HepG2 (cell line): ENCODE measurements around the gene SHQ1. TPM values are rescaled to one million over a fixed set of nuclear protein-coding genes. Genes with fewer than 3 reads are reported as not detected.

ENCODE experiments used
- ATAC-seq: fragments of 200-7000 bp; cut with Tn5 transposase; 3 replicates; pipeline ENCODE4 v1.9.1; 2020; ENCODE audit warnings: mild to moderate bottlenecking, moderate library complexity
- BruUV-seq: library from RNA; stranded (reverse); fragments of 400-500 nt; replicated peaks from 2 replicates; lab custom pipeline; 2021; lab: Mats Ljungman, UMichigan
- CTCF ChIA-PET: fragments of 300-600 bp; formaldehyde crosslinking; extraction: SDS; loops from one replicate; lab custom pipeline; 2021; ENCODE audit warnings: low total read pairs, inconsistent platforms, low intra/inter-chr PET ratio; lab: Yijun Ruan, JAX
- POLR2A ChIA-PET: fragments of 350-600 bp; sonication (Branson Sonifier 250); formaldehyde crosslinking; loops from one replicate; lab custom pipeline; 2020; ENCODE audit warnings: antibody characterized with exemption, inconsistent platforms; lab: Yijun Ruan, JAX
- DNase-seq: peaks from one replicate; pipeline ENCODE4 v3.0.0-alpha.2; 2015; ENCODE audit warnings: low spot score
- FAIRE-seq: peaks from 3 replicates; lab custom pipeline; 2011; peaks lifted over from hg19 to GRCh38; lab: Jason Lieb, UNC
- H2AFZ ChIP-seq: one replicate; pipeline ENCODE4 v1.6.1; 2011; ENCODE audit warnings: low read length, inconsistent platforms
- H3K27ac ChIP-seq: fragments of 300-600 bp; 3 replicates; pipeline ENCODE4 v1.8.0; 2011; ENCODE audit warnings: mixed run types, mild to moderate bottlenecking, mixed read lengths, low read length, inconsistent platforms; ENCODE audit not compliant: insufficient read depth; ENCODE audit errors: extremely low read length
- H3K27me3 ChIP-seq, 2 experiments: fragments of 200-600 bp in 1 of 2; 2 replicates in 1 of 2; 3 replicates in 1 of 2; pipeline versions ENCODE4 v1.6.0 to v1.8.0; 2011; ENCODE audit warnings: low read length in 2 of 2, mild to moderate bottlenecking in 2 of 2, moderate library complexity in 2 of 2, inconsistent platforms in 1 of 2; ENCODE audit not compliant: insufficient read depth in 2 of 2, control insufficient read depth in 1 of 2
- H3K36me3 ChIP-seq, 2 experiments: fragments of 200-600 bp in 1 of 2; replicated peaks in 1 of 2; 2 replicates in 1 of 2; 3 replicates in 1 of 2; pipeline versions ENCODE4 v1.5.1 to v1.8.0; 2011; ENCODE audit warnings: low read length in 2 of 2, inconsistent platforms in 1 of 2; ENCODE audit not compliant: insufficient read depth in 2 of 2, control insufficient read depth in 1 of 2
- H3K4me1 ChIP-seq: 2 replicates; pipeline ENCODE4 v1.5.1; 2012; ENCODE audit warnings: low read length, inconsistent platforms; ENCODE audit not compliant: insufficient read depth
- H3K4me2 ChIP-seq: 2 replicates; pipeline ENCODE4 v1.6.0; 2011; ENCODE audit warnings: low read depth, low read length, inconsistent platforms
- H3K4me3 ChIP-seq, 3 experiments: fragments of 200-600 bp in 1 of 3; sonication (generic), shearing (Covaris generic) in 1 of 3; replicated peaks in 1 of 3; 2 replicates each; pipeline ENCODE4 v1.5.1; 2011 to 2016; ENCODE audit warnings: low read length in 3 of 3, inconsistent platforms in 2 of 3, low read depth in 2 of 3, mild to moderate bottlenecking in 2 of 3, control low read depth in 1 of 3, mixed read lengths in 1 of 3; ENCODE audit not compliant: insufficient read depth in 1 of 3
- H3K79me2 ChIP-seq: one replicate; pipeline ENCODE4 v1.6.1; 2011; ENCODE audit warnings: low read length, inconsistent platforms; ENCODE audit not compliant: insufficient read depth
- H3K9ac ChIP-seq: 2 replicates; pipeline ENCODE4 v1.6.0; 2011; ENCODE audit warnings: mild to moderate bottlenecking, low read depth, low read length, inconsistent platforms; ENCODE audit not compliant: insufficient read depth
- H3K9me3 ChIP-seq: 2 replicates; pipeline ENCODE4 v1.5.1; 2012; ENCODE audit warnings: mild to moderate bottlenecking, low read length
- H4K20me1 ChIP-seq: 2 replicates; pipeline ENCODE4 v1.6.0; 2011; ENCODE audit warnings: inconsistent platforms, mild to moderate bottlenecking, low read length, moderate library complexity; ENCODE audit not compliant: insufficient read depth
- ARID5B ChIP-seq: IDR thresholded peaks from 2 replicates; pipeline ENCODE4 v1.4.0; 2020; ENCODE audit warnings: mild to moderate bottlenecking, missing genetic modification reagents
- CEBPB ChIP-seq: IDR thresholded peaks from 2 replicates; pipeline ENCODE4 v1.6.1; 2011; ENCODE audit warnings: low read depth, low read length, improper control_type of control experiment, borderline replicate concordance
- CEBPG ChIP-seq: IDR thresholded peaks from 2 replicates; pipeline ENCODE4 v1.6.1; 2016
- DPF2 ChIP-seq: sonication (generic); formaldehyde crosslinking; IDR thresholded peaks from 2 replicates; pipeline ENCODE4 v1.4.0; 2020; ENCODE audit warnings: mild to moderate bottlenecking, low read depth, missing genetic modification reagents, borderline replicate concordance
- GATAD2A ChIP-seq: IDR thresholded peaks from 2 replicates; pipeline ENCODE4 v1.6.1; 2016
- GFI1 ChIP-seq: sonication (generic); formaldehyde crosslinking; IDR thresholded peaks from 2 replicates; pipeline ENCODE4 v1.5.0; 2020; ENCODE audit warnings: missing genetic modification reagents, mild to moderate bottlenecking, borderline replicate concordance
- HMG20B ChIP-seq: conservative IDR thresholded peaks from 2 replicates; pipeline ENCODE4 v1.6.1; 2016; ENCODE audit warnings: missing genetic modification reagents, missing compliant biosample characterization
- HNF4A ChIP-seq: sonication (generic); formaldehyde crosslinking; IDR thresholded peaks from 2 replicates; pipeline ENCODE4 v1.4.0; 2020; ENCODE audit warnings: missing genetic modification reagents
- SOX13 ChIP-seq, 3 experiments: fragments of 450-650 bp in 1 of 3; sonication (generic) in 1 of 3; formaldehyde crosslinking in 1 of 3; IDR thresholded peaks in 2 of 3; conservative IDR thresholded peaks in 1 of 3; 2 replicates each; pipeline versions ENCODE4 v1.5.0 to v1.6.1; 2016 to 2020; ENCODE audit warnings: antibody characterized with exemption in 1 of 3, mild to moderate bottlenecking in 1 of 3, missing compliant biosample characterization in 1 of 3, missing genetic modification reagents in 1 of 3, moderate library complexity in 1 of 3
- SOX5 ChIP-seq: IDR thresholded peaks from 2 replicates; pipeline ENCODE4 v1.6.1; 2016; ENCODE audit warnings: borderline replicate concordance
- SOX6 ChIP-seq, 2 experiments: fragments of 450-650 bp in 1 of 2; sonication (generic) in 1 of 2; formaldehyde crosslinking in 1 of 2; IDR thresholded peaks; 2 replicates each; pipeline versions ENCODE4 v1.4.0 to v1.6.1; 2017 to 2020; ENCODE audit warnings: antibody characterized with exemption in 1 of 2, mild to moderate bottlenecking in 1 of 2, missing genetic modification reagents in 1 of 2
- WIZ ChIP-seq: sonication (generic); formaldehyde crosslinking; IDR thresholded peaks from 2 replicates; pipeline ENCODE4 v1.5.1; 2020; ENCODE audit warnings: mild to moderate bottlenecking, missing genetic modification reagents
- ZBTB21 ChIP-seq: sonication (generic); formaldehyde crosslinking; IDR thresholded peaks from 2 replicates; pipeline ENCODE4 v1.4.0; 2020; ENCODE audit warnings: missing genetic modification reagents
- ZBTB33 ChIP-seq: sonication (generic); formaldehyde crosslinking; IDR thresholded peaks from 2 replicates; pipeline ENCODE4 v1.4.0; 2020; ENCODE audit warnings: missing genetic modification reagents
- ZNF276 ChIP-seq: sonication (generic); formaldehyde crosslinking; IDR thresholded peaks from 2 replicates; pipeline ENCODE4 v1.4.0; 2020; ENCODE audit warnings: mild to moderate bottlenecking, low read depth, missing genetic modification reagents
- WGBS: methylation state at CpG from one replicate; pipeline ENCODE4 v1.1.6; 2017; ENCODE audit warnings: low lambda C conversion rate; 5-methylcytosine and 5-hydroxymethylcytosine counted together
- in situ Hi-C: cut with HindIII; loops from 2 replicates; pipeline ENCODE4 v1.10.0; 2017; ENCODE audit warnings: low pct_unique_long_range_greater_than_20kb; ENCODE audit not compliant: extremely low pct_ligation_motif_present
- intact Hi-C: fragments of 100-400 bp; cut with micrococcal nuclease; formaldehyde crosslinking; loops from one replicate; pipeline ENCODE4 v1.10.0; 2022; ENCODE audit not compliant: unreplicated experiment
- polyA plus RNA-seq, 8 experiments: library from polyadenylated mRNA; depleted of rRNA in 3 of 8; stranded (reverse) in 7 of 8; unstranded in 1 of 8; fragments of >200 nt; fragmentation: Illumina TruSeq in 4 of 8; extraction: Trizol in 4 of 8; gene quantifications; 2 replicates each; pipeline versions ENCODE4 v1.2.1 to v1.2.3, GENCODE V29; 2011 to 2016; ENCODE audit warnings: low read depth in 4 of 8, missing spikeins in 1 of 8, mixed read lengths in 1 of 8; ENCODE audit not compliant: insufficient read depth in 1 of 8
- total RNA-seq, 5 experiments: library from RNA; depleted of rRNA; stranded (reverse); fragments of >200 nt; fragmentation: Illumina TruSeq; extraction: Trizol; gene quantifications; 2 replicates each; pipeline ENCODE4 v1.2.3, GENCODE V29; 2016; ENCODE audit warnings: low read depth in 1 of 5

The SHQ1 gene
- total and polyA plus RNA-seq, 2 of the 13 experiments (the other 11 are each of a cell fraction or from before 2014, with no cell fraction given): 5.5 to 20.3 TPM

- Histone ChIP-seq H3K4me3 (no peak overlapping the region), H3K27ac (no peak overlapping the region), H3K4me2 (no peak overlapping the region), H3K9me3 (no peaks in the 10 kb centered on the region), H3K79me2 (peaks cover 2% of the 10 kb centered on the region), H3K9ac (no peak overlapping the region), H4K20me1 (no peaks in the 10 kb centered on the region), H3K36me3 (no peaks in the 10 kb centered on the region), H3K27me3 (no peaks in the 10 kb centered on the region; a peak in 1 of 5 replicates), H3K4me1 (peaks cover 53% of the 10 kb centered on the region), H2AFZ (no peak overlapping the region)
- CTCF ChIA-PET: no interaction called here
- DNase-seq: peak; percentile 56
- no peak for ATAC-seq
- 64% methylated on average over 4 of the region's 4 CpGs for WGBS
- intact Hi-C loops: no loop called here
- POLR2A ChIA-PET: no interaction called here
- no peak for FAIRE-seq
- peak; percentile 89 for TF ChIP-seq GFI1 (CRISPR knock-in tag)
- TF ChIP-seq HMG20B (CRISPR knock-in tag): 0 out of 2 replicates have a peak, but pooled peaks have one; percentile 38
- peak; percentile 71 for TF ChIP-seq SOX5
- TF ChIP-seq ZBTB33: peak; percentile 95
- TF ChIP-seq DPF2 (CRISPR knock-in tag): no peak
- TF ChIP-seq WIZ: no peak
- TF ChIP-seq HNF4A (CRISPR knock-in tag): peak; percentile 16; the same call in 1 of the 2 replicates
- peak; percentile 53; the same call in 1 of the 2 replicates for TF ChIP-seq ZBTB21 (CRISPR knock-in tag)
- TF ChIP-seq CEBPB: peak; percentile 75
- peak; percentile 57; the same call in 1 of the 2 replicates for TF ChIP-seq SOX13 (IDR thresholded peaks at IDR 0.05)
- TF ChIP-seq SOX13 (CRISPR knock-in tag; conservative IDR thresholded peaks at IDR 0.05 in 1 of 2, IDR thresholded peaks at IDR 0.05 in 1 of 2): peak in 1 of 2 experiments; percentile 71; a peak in 2 of 4 replicates
- TF ChIP-seq SOX6 (IDR thresholded peaks at IDR 0.05): no peak
- TF ChIP-seq SOX6 (CRISPR knock-in tag; IDR thresholded peaks at IDR 0.05): peak; percentile 75
- TF ChIP-seq ARID5B: 0 out of 2 replicates have a peak, but pooled peaks have one; percentile 23
- TF ChIP-seq CEBPG (CRISPR knock-in tag): peak; percentile 69
- TF ChIP-seq ZNF276 (CRISPR knock-in tag): no peak
- peak; percentile 54; the same call in 1 of the 2 replicates for TF ChIP-seq GATAD2A (CRISPR knock-in tag)
- in situ Hi-C loops: no loop called here
- BruUV-seq: no TSS peak
Measured at GRCh38 chr3:72892081-72892775, 44.0 kb upstream of the SHQ1 start.
